ENCODE measurements around the gene GOLPH3.
"Not testable (repeated sequence)": the region's sequence is repeated elsewhere in the genome, so short reads cannot be mapped to it uniquely, and the experiment has no call there.

The GOLPH3 gene

GRCh38 chr5:32138839-32139493 lies 35.2 kb downstream of the GOLPH3 start:
- in situ Hi-C loops (cut with MboI; ENCODE audit: low sequenced_read_pairs), result no loop called here

- in situ Hi-C loops (cut with MboI; ENCODE audit: low sequenced_read_pairs), result no loop called here
Measured at GRCh38 chr5:32136342-32136741, 37.8 kb downstream of the GOLPH3 start.

DNA sequence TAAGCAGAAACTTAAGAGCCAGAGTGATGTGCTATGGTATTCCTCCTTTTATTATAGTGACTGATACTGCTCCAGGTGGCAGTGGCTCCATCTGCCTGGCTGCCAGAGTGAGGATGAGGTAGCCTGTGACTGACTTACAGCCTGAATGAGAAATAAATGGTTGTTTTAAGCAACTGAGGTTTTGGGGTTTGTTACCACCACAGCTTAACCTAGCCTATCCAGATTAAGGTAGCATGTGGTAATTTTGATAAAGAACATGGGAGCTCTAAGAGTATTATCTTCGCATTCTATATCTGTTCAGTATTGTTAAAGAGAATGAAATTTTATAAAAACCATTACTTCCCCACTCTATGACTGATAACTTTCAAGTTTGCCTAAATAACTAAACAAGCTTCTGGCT lies 39.0 kb downstream of the GOLPH3 start:
- in situ Hi-C loops (cut with MboI; ENCODE audit: low sequenced_read_pairs), result no loop called here

- in situ Hi-C loops (cut with MboI; ENCODE audit: low sequenced_read_pairs), result no loop called here
Measured at GRCh38 chr5:32132757-32133156, 41.4 kb downstream of the GOLPH3 start.

- in situ Hi-C loops (cut with MboI; ENCODE audit: low sequenced_read_pairs), result no loop called here
Measured at GRCh38 chr5:32131604-32132003, 42.5 kb downstream of the GOLPH3 start.

DNA sequence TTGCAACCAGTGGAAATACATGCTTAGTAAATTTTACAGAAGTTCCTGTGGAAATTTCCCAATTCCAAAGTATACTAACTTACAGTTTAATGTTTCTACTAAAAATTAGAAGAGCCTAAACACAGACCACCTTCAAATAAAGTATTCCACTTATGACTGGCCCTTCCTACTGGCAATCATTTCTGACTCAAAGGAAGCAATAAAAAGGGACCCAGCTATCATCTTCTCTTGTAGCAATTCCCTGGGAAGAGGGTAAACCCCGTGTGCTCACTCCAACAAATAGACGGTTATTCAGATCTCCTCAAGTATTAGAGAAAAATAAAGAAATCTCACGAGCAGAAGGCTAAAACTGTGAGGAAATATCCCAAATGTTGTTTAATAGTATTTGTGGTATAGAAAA lies 43.3 kb downstream of the GOLPH3 start:
- in situ Hi-C loops (cut with MboI; ENCODE audit: low sequenced_read_pairs), result no loop called here

DNA sequence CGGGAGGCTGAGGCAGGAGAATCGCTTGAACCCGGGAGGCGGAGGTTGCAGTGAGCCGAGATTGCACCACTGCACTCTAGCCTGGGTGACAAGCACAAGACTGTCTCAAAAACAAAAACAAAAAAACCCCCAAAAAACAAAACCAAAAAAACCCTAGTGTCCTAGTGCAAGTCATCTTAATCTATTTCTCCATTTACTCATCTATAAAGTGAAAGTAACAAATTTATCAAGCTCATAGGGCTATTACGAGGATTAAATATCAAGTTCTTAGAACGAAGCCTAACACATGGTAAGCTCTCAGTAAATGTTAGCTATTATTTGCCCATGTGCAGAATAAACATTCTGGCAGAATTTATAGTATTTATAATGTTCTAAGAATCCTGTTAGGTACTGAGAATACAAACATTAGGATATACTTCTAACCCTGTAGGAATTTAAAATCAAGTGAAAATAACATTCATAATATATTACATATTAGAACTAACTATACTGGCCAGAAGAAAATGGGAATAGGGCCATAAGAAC lies 45.0 kb downstream of the GOLPH3 start:
- in situ Hi-C loops (cut with MboI; ENCODE audit: low sequenced_read_pairs), result no loop called here

GRCh38 chr5:32127711-32128110 lies 46.4 kb downstream of the GOLPH3 start:
- in situ Hi-C loops (cut with MboI; ENCODE audit: low sequenced_read_pairs), result no loop called here

DNA sequence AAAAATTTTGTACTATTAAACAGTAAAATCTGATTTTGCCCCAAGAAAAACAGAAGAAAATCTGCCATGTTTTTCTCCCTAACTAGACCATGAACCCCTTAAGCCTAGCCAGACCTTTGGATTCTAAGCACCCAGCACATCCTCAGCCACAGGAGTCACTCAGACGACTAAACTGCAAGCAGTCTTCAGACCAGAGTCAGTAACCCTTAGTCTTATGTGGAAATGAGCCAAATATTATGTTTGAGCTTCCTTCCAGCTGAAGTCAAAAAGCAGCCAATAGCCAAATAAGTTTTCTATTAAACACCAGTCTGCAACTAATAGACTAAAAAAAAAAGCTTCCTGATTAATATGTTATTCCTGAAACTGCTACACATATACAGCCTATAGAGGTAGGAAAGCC lies 47.4 kb downstream of the GOLPH3 start:
- in situ Hi-C loops (cut with MboI; ENCODE audit: low sequenced_read_pairs), result no loop called here

DNA sequence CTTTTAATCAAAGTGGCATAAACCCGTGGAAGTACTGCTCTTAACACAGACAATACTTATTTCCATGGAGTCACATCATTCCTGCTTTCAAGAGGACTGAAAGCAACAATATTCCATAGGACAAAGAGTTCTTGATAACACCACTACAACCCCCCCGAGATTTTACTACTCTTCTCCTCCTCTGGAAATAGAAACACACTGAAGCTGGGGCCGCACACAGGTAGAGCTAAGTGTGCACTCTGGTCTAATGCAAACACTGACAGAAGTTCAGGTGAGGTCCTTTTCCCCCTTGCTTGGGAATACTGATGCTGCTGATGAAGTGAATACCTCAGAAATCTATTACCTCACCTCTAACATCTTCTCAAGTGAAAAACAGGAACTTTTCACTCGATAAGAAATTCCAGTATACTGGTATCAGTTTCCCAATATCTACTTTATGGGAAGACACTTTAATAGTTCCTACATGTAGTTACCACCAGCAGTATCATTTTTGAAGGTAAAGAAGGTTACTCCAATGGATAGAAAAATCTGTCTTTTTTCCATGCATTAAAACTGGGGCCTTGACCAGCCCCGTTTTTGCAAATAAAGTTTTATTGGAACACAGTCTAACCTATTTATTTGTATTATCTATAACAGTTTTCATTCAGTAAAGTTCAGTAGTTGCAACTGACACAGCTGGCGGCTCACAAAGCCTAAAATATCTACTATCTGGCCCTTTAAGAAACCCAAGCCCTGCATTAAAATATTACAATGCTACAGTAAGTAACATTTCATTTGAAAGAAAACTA lies 50.0 kb downstream of the GOLPH3 start:
- in situ Hi-C loops (cut with MboI; ENCODE audit: low sequenced_read_pairs), result no loop called here

DNA sequence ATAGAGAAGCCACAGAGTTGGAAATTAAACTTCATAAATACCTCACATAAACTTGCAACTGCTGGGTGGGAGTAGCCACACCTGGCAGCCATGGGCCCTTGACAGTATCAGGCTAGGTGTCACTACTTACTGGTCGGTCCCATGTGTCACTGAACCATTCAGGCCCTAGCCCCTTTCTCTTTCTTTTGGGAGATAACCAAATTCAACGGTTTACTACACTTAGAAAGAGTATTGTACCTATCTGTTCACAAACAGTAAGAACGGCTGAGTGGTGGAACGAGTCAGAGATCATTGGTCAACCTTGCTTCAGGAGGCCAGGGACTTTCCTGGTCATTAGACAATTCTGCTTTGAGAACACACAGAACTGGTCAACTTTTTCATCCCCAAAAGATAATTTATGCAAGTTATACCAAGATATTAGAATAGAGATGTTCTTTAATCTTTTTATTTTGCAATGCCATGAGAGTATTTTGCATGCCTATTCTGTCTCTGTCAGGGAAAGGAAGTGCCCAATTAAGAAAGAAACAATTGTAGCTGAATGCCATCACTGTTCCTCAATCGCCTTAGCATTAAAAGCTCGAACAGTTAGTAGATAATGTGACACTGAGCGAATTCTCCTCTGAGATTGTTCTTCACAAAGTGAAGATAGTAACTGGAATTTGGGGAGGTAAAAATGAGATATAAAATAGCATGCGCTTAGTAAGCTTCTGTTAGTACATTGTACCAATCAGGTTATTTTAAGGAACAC lies 50.9 kb downstream of the GOLPH3 start:
- in situ Hi-C loops (cut with MboI; ENCODE audit: low sequenced_read_pairs), result no loop called here

DNA sequence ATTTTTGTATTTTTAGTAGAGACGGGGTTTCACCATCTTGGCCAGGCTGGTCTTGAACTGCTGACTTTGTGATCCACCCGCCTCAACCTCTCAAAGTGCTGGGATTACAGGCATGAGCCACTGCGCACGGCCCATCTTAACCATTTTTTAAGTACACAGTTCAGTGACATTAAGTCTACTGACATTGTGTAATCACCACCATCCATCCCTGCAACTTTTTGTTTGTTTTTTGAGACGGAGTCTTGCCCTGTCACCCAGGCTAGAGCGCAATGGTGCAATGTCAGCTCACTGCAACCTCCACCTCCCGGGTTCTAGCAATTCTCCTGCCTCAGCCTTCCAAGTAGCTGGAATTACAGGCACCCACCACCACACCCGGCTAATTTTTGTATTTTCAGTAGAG lies 55.2 kb downstream of the GOLPH3 start:
- in situ Hi-C loops (cut with MboI; ENCODE audit: low sequenced_read_pairs), result not testable (repeated sequence)

DNA sequence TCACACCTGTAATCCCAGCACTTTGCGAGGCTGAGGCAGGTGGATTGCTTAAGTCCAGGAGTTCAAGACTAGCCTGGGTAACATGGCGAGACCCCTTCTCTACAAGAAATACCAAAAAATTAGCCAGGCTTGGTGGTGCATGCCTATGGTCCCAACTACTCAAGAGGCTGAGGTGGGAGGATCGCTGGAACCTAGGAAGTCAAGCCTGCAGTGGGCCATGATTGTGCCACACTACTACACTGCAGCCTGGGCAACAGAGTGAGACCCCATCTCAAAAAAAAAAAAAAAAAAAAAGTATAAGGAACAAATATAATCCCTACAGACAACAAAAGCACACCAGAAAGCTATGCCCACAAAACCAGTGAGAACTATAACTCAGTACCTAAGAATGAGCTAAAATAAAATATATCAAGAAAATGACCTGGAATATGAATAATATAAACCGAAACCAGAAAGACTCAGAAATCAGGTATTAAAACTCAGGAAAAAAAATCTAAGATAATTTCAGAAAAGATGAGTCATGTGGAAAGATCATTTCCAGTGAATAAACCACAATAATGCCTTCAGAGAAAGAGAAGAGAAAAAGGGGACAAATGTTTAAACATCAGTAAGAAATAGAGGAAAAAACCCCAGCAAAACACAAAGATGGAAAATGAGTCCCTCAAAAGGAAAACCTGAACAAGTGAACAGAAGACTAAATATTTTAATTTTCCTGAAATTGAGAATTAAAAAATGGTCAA lies 57.4 kb downstream of the GOLPH3 start:
- in situ Hi-C loops (cut with MboI; ENCODE audit: low sequenced_read_pairs), result no loop called here

DNA sequence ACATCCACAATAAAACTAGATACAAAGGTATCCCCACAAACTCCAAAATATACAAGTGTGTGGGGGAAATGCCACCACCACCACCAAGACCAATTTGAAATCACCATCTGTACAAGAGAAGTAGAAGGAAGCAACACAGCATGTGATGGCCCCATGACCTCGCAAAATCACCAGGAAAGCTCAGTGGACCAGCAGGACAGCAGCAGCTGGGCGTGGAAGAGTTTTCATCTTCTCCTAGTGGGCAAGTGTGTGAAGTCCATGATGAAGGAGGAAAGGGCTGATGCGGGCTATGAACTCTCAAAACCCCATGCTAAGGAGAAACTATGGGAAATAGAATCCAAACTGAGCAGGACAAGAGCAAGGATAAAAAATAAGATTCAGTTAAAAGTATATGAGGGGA lies 58.1 kb downstream of the GOLPH3 start:
- in situ Hi-C loops (cut with MboI; ENCODE audit: low sequenced_read_pairs), result no loop called here

DNA sequence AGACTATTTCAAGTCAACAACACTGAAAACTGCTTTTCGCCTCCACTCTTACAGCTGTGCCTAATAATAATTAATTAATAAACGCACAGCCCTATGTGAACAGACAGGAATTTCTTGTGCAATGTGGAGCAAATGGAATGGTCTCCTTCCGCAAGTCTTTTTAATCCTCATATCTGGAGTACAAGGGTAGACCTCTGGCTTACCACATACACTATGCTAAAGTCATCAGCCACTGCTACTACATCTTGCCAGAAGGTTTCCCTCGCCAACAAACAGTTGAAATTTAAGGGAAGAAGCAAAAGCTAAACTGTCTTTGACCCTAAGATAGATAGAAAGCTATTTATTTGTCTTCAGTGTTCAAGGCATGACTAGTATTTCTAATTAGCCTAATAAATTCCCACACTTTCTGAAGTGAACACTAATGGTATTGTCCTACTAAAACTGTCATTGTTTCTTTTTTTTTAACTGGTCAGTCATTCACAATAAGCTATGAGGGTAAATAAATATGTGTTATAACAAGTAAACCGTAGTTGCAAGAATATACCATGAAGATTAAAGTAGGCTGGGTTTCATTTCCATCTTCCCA lies 63.9 kb downstream of the GOLPH3 start:
- in situ Hi-C loops (cut with MboI; ENCODE audit: low sequenced_read_pairs), result no loop called here

- in situ Hi-C loops (cut with MboI; ENCODE audit: low sequenced_read_pairs), result no loop called here
Measured at GRCh38 chr5:32109236-32109635, 64.9 kb downstream of the GOLPH3 start.

DNA sequence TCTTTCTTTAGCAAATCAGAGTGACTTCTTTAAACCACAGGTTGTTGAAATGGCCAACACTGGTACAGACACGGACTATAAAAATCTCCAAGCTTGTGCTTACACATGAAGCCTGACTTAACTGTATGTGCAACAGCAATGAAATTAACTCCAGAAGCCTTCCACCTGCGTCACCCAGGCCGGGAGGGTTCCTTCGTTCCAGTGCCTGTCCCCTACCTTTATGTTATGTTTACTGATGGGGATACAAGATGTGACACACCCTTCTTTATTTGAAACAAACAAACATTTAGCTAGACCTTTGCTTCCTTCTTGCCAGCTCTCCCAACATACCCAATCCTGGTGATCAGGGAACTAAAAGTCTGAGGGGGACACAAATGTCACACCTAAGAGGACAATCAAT lies 66.0 kb downstream of the GOLPH3 start:
- in situ Hi-C loops (cut with MboI; ENCODE audit: low sequenced_read_pairs), result no loop called here

DNA sequence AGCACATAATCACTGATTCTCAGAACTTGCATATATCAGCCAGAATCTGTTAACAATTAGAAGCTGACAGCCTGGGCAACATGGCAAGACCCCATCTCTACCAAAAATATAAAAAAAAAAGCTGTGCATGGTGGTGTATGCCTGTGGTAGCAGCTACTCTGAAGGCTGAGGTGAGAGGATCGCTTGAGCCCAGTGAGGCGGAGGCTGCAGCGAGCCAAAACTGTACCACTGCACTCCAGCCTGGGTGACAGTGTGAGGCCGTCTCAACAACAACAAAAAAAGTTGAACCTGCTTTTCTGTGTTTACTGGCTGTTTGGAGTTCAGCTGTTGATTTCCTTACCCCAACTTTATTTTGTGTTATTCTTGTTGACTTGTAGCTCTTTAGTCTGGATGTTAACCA lies 66.8 kb downstream of the GOLPH3 start:
- in situ Hi-C loops (cut with MboI; ENCODE audit: low sequenced_read_pairs), result no loop called here

DNA sequence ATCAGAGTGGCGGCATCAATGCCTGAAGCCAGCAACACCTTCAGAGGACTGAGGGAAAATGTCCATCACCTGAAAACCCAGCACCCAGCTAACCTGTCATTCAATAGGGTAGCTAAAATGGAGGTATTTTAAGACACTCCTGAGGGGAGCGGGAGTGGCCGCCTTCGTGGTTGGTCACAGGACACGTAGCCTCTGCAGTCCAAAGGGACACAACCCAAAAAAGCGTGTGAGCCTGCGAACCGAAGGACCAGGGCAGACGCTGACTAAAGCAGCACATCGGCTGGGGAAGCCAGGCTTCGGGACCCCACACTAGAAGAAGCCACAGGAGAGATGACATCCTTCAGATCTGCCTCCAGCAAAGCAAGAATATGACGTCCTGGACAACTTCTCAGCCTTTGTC lies 70.6 kb downstream of the GOLPH3 start:
- in situ Hi-C loops (cut with MboI; ENCODE audit: low sequenced_read_pairs), result no loop called here

- in situ Hi-C loops (cut with MboI; ENCODE audit: low sequenced_read_pairs), result no loop called here
Measured at GRCh38 chr5:32102254-32102986, 71.7 kb downstream of the GOLPH3 start.

Data from HL-60/S4 treated with retinoic acid at 250 ng/mL for 4 days and 3 days (cell line).